ENCODE data around the gene PORCN.

- TF ChIP-seq CTCF (IDR thresholded peaks at IDR 0.05) (no peak), POLR2A (IDR thresholded peaks at IDR 0.05) (no peak), EP300 (IDR thresholded peaks at IDR 0.05) (no peak)
Measured at GRCh38 chrX:48472851-48473703, 35.7 kb upstream of the PORCN start.

Data from ovary (tissue), 3 donors.